HG03469 (cell line): Measurements from ENCODE around the gene ZNF583.

Experiments used
- ATAC-seq: cut with Tn5 transposase; IDR thresholded peaks from one replicate; pipeline ENCODE4 v1.9.1; 2021; ENCODE audit warnings: mild to moderate bottlenecking, moderate library complexity, moderate number of reproducible peaks; ENCODE audit not compliant: unreplicated experiment

The ZNF583 gene

DNA sequence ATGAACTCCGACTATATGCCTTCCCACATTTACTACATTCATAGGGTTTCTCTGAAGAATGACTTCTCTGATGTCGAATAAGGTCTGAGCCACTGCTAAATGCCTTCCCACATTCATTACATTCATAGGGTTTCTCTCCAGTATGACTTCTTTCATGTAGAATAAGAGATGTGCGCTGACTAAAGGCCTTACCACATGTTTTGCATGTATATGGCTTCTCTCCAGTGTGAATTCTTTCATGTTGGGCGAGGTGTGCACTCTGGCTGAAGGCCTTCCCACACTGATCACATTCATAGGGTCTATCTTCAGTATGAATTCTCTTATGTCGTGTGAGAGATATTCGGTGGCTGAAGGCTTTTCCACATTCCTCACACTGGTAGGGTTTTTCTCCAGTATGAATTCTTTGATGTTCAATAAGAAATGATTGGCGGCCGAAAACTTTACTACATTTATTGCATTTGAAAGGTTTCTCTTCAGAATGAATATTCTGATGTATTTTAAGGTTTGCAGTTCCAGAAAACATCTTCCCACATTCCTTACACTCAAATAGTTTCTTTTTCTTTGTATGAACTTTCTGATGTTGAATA is 37.2 kb downstream of the ZNF583 start:
- no peak for ATAC-seq

DNA sequence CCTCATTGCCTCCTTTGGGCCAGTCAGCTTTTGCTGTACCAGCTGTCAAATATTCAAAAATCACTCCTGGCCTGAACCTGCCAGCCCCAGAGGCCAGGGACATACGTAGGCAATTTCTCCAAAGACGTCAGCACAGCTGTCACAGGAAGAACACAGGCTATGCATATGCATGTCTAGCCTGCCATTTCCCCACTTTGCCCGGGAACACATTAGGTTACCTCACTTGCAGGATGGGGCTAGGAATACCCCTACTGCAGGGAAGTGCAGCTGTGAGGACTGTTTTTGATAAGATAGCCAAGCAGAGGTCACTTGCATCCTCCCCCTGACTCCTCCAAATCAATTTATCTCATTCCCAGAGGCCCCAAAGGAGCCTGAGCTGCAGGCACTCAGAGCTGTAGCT is 70.2 kb downstream of the ZNF583 start:
- ATAC-seq, result no peak

DNA sequence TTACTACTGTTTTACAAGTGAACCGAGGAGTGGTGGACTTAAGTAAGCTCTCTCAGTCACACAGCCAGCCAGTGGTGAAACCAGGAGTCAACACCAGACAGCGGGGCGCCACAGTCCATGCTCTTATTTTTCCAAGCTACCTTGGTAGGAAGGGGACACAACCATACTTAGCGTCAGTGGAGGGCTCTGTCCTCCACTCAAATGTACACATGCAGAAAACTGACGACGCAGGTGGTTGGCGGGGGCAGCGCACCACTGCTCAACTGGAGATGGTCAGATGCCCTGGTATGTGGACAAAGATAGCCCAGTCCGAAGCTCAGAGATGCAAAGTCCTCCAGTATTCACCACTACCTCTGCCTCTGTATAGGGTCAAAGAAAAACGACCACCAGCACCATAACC is 72.0 kb downstream of the ZNF583 start:
- ATAC-seq, result no peak
